ENCODE measurements around the gene FYN.

DNA sequence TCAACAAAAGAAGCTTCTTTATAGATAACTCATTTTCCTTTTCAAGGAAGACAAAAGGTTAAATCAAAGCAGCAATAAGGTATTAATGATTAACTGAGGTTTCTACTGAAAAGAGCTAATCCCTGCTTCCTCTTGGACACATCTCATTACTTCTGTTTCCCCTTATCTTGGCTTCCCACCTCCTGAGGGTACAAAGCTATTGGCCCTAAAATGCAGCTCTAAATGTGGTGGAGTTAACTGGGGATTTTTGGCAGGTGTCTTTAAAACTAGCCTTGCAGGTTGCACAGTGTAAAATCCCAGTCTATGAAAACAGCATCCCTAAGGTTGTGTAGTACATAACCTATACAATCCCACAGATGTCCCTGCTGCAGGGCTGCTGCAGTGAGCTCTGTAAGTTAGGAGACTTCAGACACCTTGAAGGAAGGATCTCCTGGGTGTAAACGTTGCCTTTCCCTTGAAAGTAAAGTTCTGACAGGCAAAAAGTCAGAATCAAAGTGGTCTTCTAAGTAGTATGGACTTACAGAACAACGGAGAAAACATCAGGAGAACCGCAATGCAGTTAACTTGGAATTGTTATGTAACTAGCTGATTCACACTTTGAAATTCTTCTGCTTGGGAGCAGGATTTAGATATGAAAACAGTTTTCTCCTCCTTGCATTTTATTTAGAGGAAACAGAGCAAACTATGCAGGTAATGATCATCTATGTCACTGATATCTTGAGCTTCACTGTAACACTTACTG, 195.8 kb downstream of the FYN start:
- TF ChIP-seq, protein P1, sequence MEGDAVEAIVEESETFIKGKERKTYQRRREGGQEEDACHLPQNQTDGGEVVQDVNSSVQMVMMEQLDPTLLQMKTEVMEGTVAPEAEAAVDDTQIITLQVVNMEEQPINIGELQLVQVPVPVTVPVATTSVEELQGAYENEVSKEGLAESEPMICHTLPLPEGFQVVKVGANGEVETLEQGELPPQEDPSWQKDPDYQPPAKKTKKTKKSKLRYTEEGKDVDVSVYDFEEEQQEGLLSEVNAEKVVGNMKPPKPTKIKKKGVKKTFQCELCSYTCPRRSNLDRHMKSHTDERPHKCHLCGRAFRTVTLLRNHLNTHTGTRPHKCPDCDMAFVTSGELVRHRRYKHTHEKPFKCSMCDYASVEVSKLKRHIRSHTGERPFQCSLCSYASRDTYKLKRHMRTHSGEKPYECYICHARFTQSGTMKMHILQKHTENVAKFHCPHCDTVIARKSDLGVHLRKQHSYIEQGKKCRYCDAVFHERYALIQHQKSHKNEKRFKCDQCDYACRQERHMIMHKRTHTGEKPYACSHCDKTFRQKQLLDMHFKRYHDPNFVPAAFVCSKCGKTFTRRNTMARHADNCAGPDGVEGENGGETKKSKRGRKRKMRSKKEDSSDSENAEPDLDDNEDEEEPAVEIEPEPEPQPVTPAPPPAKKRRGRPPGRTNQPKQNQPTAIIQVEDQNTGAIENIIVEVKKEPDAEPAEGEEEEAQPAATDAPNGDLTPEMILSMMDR (conservative IDR thresholded peaks at IDR 0.05; ENCODE audit: low read depth, low read length), result no peak
- no peak for TF ChIP-seq EZH2 (IDR thresholded peaks at IDR 0.05; ENCODE audit: borderline replicate concordance, low read depth, low read length, poor library complexity, severe bottlenecking)
